Liver (tissue), 9 donors: ENCODE data around the gene EVPL. TPM values are rescaled to one million over a fixed set of nuclear protein-coding genes. Genes with fewer than 3 reads are reported as not detected.

Experiments used
- DNase-seq: peaks from one replicate; pipeline ENCODE4 v3.0.0-alpha.2; 2017; ENCODE audit warnings: low spot score
- H3K27ac ChIP-seq, 2 donors: one replicate each; pipeline ENCODE4 v1.7.0; 2013; ENCODE audit warnings: inconsistent platforms in 2 of 2, low read length in 2 of 2, control low read depth in 1 of 2, low read depth in 1 of 2, mild to moderate bottlenecking in 1 of 2
- H3K27me3 ChIP-seq, 4 donors: one replicate each; pipeline versions ENCODE4 v1.6.1 to v1.7.0; 2013; ENCODE audit warnings: low read length in 3 of 4, inconsistent platforms in 1 of 4, mild to moderate bottlenecking in 1 of 4, moderate library complexity in 1 of 4; ENCODE audit not compliant: control insufficient read depth in 4 of 4, insufficient read depth in 4 of 4
- H3K36me3 ChIP-seq, 4 donors: one replicate each; pipeline versions ENCODE4 v1.6.1 to v1.7.0; 2013; ENCODE audit warnings: low read length in 3 of 4, mild to moderate bottlenecking in 3 of 4, low read depth in 1 of 4, moderate library complexity in 1 of 4; ENCODE audit not compliant: control insufficient read depth in 4 of 4, insufficient read depth in 3 of 4
- H3K4me1 ChIP-seq, 4 donors: one replicate each; pipeline versions ENCODE4 v1.6.1 to v1.7.0; 2013; ENCODE audit warnings: low read length in 3 of 4, mild to moderate bottlenecking in 3 of 4, moderate library complexity in 1 of 4; ENCODE audit not compliant: control insufficient read depth in 4 of 4, insufficient read depth in 4 of 4
- H3K4me3 ChIP-seq, 3 donors: one replicate each; pipeline versions ENCODE4 v1.6.1 to v1.7.0; 2013; ENCODE audit warnings: low read length in 3 of 3, control low read depth in 1 of 3, low read depth in 1 of 3, mild to moderate bottlenecking in 1 of 3
- H3K9ac ChIP-seq, 2 donors: one replicate each; pipeline ENCODE4 v1.7.0; 2013; ENCODE audit warnings: low read length in 2 of 2, mild to moderate bottlenecking in 2 of 2, moderate library complexity in 2 of 2, control low read depth in 1 of 2, low read depth in 1 of 2
- H3K9me3 ChIP-seq, 4 donors: one replicate each; pipeline versions ENCODE4 v1.6.1 to v1.7.0; 2013; ENCODE audit warnings: low read length in 3 of 4; ENCODE audit not compliant: control insufficient read depth in 4 of 4
- EGR1 ChIP-seq, 2 donors: IDR thresholded peaks; 2 replicates each; pipeline ENCODE4 v1.6.1; 2016 to 2018; ENCODE audit warnings: antibody characterized with exemption in 2 of 2, low read depth in 2 of 2
- FOXA1 ChIP-seq: IDR thresholded peaks from 2 replicates; pipeline ENCODE4 v1.6.1; 2016; ENCODE audit warnings: antibody characterized with exemption
- FOXA2 ChIP-seq: IDR thresholded peaks from 2 replicates; pipeline ENCODE4 v1.6.1; 2016; ENCODE audit warnings: antibody characterized with exemption
- GABPA ChIP-seq, 2 donors: IDR thresholded peaks in 1 of 2; conservative IDR thresholded peaks in 1 of 2; 2 replicates each; pipeline ENCODE4 v1.6.1; 2016; ENCODE audit warnings: antibody characterized with exemption in 2 of 2, mild to moderate bottlenecking in 1 of 2, moderate library complexity in 1 of 2
- HNF4A ChIP-seq, 2 donors: conservative IDR thresholded peaks; 2 replicates each; pipeline ENCODE4 v1.6.1; 2016; ENCODE audit warnings: antibody characterized with exemption in 2 of 2, mild to moderate bottlenecking in 2 of 2
- JUND ChIP-seq, 2 donors: IDR thresholded peaks; 2 replicates each; pipeline ENCODE4 v1.6.1; 2016; ENCODE audit warnings: antibody characterized with exemption in 2 of 2
- RAD21 ChIP-seq, 2 donors: IDR thresholded peaks; 2 replicates each; pipeline ENCODE4 v1.6.1; 2016; ENCODE audit warnings: antibody characterized with exemption in 2 of 2, mild to moderate bottlenecking in 2 of 2
- RXRA ChIP-seq, 2 donors: IDR thresholded peaks; 2 replicates each; pipeline ENCODE4 v1.6.1; 2017 to 2018; ENCODE audit warnings: antibody characterized with exemption in 2 of 2, mild to moderate bottlenecking in 1 of 2
- TAF1 ChIP-seq: conservative IDR thresholded peaks from 2 replicates; pipeline ENCODE4 v1.6.1; 2016; ENCODE audit warnings: antibody characterized with exemption, mild to moderate bottlenecking
- YY1 ChIP-seq: IDR thresholded peaks from 2 replicates; pipeline ENCODE4 v1.6.1; 2016; ENCODE audit warnings: antibody characterized with exemption, mild to moderate bottlenecking
- WGBS: extraction: QIAGEN DNeasy Blood & Tissue Kit; methylation state at CpG from one replicate; pipeline ENCODE4 v1.1.7; 2013; 5-methylcytosine and 5-hydroxymethylcytosine counted together
- polyA plus RNA-seq, 2 donors: library from polyadenylated mRNA; stranded (reverse) in 1 of 2; unstranded in 1 of 2; fragments of 200-250 nt in 1 of 2; fragments of >200 nt in 1 of 2; fragmentation: Nextera tagmentation in 1 of 2; extraction: Ambion mirVana in 1 of 2; gene quantifications; one replicate each; pipeline versions ENCODE4 v1.2.1 to v1.2.3, GENCODE V29; 2013 to 2015
- total RNA-seq, 2 donors: library from RNA; depleted of rRNA; stranded (reverse); fragments of >200 nt; gene quantifications; one replicate each; pipeline ENCODE4 v1.2.3, GENCODE V29; 2014
- TF ChIP-seq, protein P1 (sequence below): IDR thresholded peaks from 2 replicates; pipeline ENCODE4 v1.6.1; 2016; ENCODE audit warnings: antibody characterized with exemption
- TF ChIP-seq, protein P2 (sequence below): IDR thresholded peaks from 2 replicates; pipeline ENCODE4 v1.6.1; 2016; ENCODE audit warnings: antibody characterized with exemption
- TF ChIP-seq, protein P3 (sequence below): fragments of 150-350 bp; IDR thresholded peaks from 2 replicates; pipeline ENCODE4 v1.5.1; 2017; ENCODE audit warnings: improper control_type of control experiment, low read depth, low read length; ENCODE audit not compliant: missing input control
- TF ChIP-seq, protein P4 (sequence below): IDR thresholded peaks from 2 replicates; pipeline ENCODE4 v1.6.1; 2016; ENCODE audit warnings: antibody characterized with exemption
- donor health status: healthy.
- donor health status: healthy.
- donor health status: healthy.
- donor health status: healthy.
- donor health status: healthy.

EVPL gene
- total and polyA plus RNA-seq, 4 donors: 0.03 to 0.33 (median 0.21) TPM; not detected in 1

DNA sequence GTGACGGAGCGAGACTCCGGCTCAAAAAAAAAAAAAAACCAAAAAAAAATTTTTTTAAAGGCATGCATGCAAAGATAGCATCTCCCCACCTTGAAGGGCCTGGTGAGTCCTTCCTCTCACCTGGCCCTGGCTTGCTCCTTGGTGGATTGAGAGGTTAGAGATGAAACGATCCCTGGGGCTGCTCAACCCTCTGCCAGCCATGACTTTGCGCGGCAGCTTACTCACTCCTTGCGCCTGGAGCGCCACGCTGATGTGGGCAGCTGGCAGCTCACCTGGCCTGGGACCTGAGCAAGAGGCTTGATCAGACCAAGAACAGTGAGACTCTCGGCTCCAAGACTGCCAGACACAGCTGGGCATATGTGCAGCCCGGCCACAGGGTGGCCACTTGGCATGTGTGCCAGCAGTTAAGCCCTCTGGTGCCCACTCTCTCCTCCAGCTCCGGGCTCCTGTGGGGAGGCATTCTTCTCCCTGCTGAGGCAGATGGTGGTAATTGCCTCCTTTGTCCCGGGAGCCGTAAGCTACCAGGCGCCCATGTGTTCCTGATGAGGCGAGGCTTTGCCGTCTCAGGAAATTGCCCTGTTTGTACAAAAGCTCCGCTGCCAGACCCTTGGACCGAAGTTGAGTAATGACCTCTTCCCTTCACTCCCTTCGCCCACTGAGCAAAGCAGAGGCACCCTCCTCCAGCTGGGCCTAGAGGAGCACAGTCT is 5.1 kb upstream of the EVPL start:
- Histone ChIP-seq H3K9ac (no peak overlapping the region), H3K4me1 (peaks cover 0 to 3% (median 1%) of the 10 kb centered on the region in 4 donors), H3K27me3 (no peaks in the 10 kb centered on the region), H3K27ac (no peak overlapping the region), H3K9me3 (no peaks in the 10 kb centered on the region), H3K36me3 (no peaks in the 10 kb centered on the region), H3K4me3 (no peak overlapping the region)
- WGBS: 83% methylated on average over 20 of the region's 20 CpGs
- DNase-seq: no peak
- TF ChIP-seq FOXA1 (no peak), RAD21 (IDR thresholded peaks at IDR 0.05) (no peak), GABPA (IDR thresholded peaks at IDR 0.05 in 1 of 2, conservative IDR thresholded peaks at IDR 0.05 in 1 of 2) (no peak), TAF1 (no peak), RXRA (IDR thresholded peaks at IDR 0.05) (no peak), HNF4A (conservative IDR thresholded peaks at IDR 0.05) (no peak), FOXA2 (no peak), YY1 (no peak)
- TF ChIP-seq, protein P1, sequence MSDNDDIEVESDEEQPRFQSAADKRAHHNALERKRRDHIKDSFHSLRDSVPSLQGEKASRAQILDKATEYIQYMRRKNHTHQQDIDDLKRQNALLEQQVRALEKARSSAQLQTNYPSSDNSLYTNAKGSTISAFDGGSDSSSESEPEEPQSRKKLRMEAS: no peak
- TF ChIP-seq, protein P2, sequence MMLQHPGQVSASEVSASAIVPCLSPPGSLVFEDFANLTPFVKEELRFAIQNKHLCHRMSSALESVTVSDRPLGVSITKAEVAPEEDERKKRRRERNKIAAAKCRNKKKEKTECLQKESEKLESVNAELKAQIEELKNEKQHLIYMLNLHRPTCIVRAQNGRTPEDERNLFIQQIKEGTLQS: no peak
- TF ChIP-seq, protein P3, sequence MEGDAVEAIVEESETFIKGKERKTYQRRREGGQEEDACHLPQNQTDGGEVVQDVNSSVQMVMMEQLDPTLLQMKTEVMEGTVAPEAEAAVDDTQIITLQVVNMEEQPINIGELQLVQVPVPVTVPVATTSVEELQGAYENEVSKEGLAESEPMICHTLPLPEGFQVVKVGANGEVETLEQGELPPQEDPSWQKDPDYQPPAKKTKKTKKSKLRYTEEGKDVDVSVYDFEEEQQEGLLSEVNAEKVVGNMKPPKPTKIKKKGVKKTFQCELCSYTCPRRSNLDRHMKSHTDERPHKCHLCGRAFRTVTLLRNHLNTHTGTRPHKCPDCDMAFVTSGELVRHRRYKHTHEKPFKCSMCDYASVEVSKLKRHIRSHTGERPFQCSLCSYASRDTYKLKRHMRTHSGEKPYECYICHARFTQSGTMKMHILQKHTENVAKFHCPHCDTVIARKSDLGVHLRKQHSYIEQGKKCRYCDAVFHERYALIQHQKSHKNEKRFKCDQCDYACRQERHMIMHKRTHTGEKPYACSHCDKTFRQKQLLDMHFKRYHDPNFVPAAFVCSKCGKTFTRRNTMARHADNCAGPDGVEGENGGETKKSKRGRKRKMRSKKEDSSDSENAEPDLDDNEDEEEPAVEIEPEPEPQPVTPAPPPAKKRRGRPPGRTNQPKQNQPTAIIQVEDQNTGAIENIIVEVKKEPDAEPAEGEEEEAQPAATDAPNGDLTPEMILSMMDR: no peak
- TF ChIP-seq, protein P4, sequence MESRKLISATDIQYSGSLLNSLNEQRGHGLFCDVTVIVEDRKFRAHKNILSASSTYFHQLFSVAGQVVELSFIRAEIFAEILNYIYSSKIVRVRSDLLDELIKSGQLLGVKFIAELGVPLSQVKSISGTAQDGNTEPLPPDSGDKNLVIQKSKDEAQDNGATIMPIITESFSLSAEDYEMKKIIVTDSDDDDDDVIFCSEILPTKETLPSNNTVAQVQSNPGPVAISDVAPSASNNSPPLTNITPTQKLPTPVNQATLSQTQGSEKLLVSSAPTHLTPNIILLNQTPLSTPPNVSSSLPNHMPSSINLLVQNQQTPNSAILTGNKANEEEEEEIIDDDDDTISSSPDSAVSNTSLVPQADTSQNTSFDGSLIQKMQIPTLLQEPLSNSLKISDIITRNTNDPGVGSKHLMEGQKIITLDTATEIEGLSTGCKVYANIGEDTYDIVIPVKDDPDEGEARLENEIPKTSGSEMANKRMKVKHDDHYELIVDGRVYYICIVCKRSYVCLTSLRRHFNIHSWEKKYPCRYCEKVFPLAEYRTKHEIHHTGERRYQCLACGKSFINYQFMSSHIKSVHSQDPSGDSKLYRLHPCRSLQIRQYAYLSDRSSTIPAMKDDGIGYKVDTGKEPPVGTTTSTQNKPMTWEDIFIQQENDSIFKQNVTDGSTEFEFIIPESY: no peak

DNA sequence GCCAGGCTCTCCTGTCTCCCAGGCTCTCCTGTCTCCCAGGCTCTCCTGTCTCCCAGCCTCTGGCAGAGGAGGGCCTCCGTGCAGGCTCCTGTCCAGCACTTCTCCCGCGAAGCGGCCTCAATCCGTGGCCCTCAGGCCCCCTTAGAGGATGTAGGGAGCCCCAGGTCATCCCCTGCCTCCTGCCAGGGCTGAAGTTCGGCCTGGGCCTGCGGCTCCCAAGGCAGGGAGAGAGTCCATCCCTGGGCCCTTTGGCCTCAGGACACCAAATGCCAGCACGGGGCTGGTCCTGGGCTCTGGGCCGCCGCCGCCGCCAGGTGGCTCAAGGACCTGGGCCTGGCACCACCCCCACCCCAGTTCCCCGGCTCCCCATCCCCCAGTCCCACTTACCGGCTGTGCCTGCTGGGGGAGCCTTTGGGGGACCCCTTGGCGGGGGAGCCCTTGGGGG is 370 bp downstream of the EVPL start:
- H3K36me3 ChIP-seq: no peaks in the 10 kb centered on the region
- TF ChIP-seq RAD21 (IDR thresholded peaks at IDR 0.05) (no peak), EGR1 (IDR thresholded peaks at IDR 0.05; ENCODE audit: low read depth in 2 of 2) (no peak), HNF4A (conservative IDR thresholded peaks at IDR 0.05) (no peak), FOXA1 (no peak), JUND (IDR thresholded peaks at IDR 0.05) (no peak), TAF1 (no peak)
- TF ChIP-seq, protein P2: no peak
- TF ChIP-seq, protein P3: no peak
- DNase-seq: no peak
- no peaks in the 10 kb centered on the region for H3K9me3 ChIP-seq
- H3K9ac ChIP-seq: no peak overlapping the region
- no peak overlapping the region for H3K27ac ChIP-seq
- no peaks in the 10 kb centered on the region for H3K27me3 ChIP-seq
- no peak overlapping the region for H3K4me3 ChIP-seq
- WGBS: 78% methylated on average over 15 of the region's 15 CpGs
- peaks cover 0 to 3% (median 0%) of the 10 kb centered on the region in 4 donors for H3K4me1 ChIP-seq
